IgD-negative memory B cell (primary cell): ENCODE data around the gene ALG11. TPM values are rescaled to one million over a fixed set of nuclear protein-coding genes. Genes with fewer than 3 reads are reported as not detected.

Experiments used
- H3K27ac Mint-ChIP-seq, 3 donors: one replicate each; pipeline ENCODE4 v1.8.0; 2020 to 2022; ENCODE audit warnings: mild to moderate bottlenecking in 3 of 3, mixed read lengths in 3 of 3, moderate library complexity in 1 of 3
- H3K27me3 Mint-ChIP-seq: one replicate; pipeline ENCODE4 v1.8.0; 2021; ENCODE audit warnings: mixed read lengths
- H3K36me3 Mint-ChIP-seq: one replicate; pipeline ENCODE4 v1.8.0; 2020; ENCODE audit warnings: mild to moderate bottlenecking, mixed read lengths
- H3K4me1 Mint-ChIP-seq, 3 donors: one replicate each; pipeline ENCODE4 v1.8.0; 2020 to 2022; ENCODE audit warnings: mixed read lengths in 3 of 3, mild to moderate bottlenecking in 1 of 3
- H3K4me3 Mint-ChIP-seq, 4 donors: one replicate each; pipeline ENCODE4 v1.8.0; 2020 to 2022; ENCODE audit warnings: mild to moderate bottlenecking in 4 of 4, mixed read lengths in 4 of 4, moderate library complexity in 3 of 4
- H3K9me3 Mint-ChIP-seq, 3 donors: one replicate each; pipeline ENCODE4 v1.8.0; 2020 to 2021; ENCODE audit warnings: mixed read lengths in 3 of 3, mild to moderate bottlenecking in 1 of 3
- polyA plus RNA-seq: library from polyadenylated mRNA; unstranded; fragments of 300-500 nt; fragmentation: Illumina TruSeq; gene quantifications from one replicate; pipeline ENCODE4 v1.2.3, GENCODE V29; 2021

ALG11 gene
- polyA plus RNA-seq, 1 donor from 2014 or later = 25.7 TPM

DNA sequence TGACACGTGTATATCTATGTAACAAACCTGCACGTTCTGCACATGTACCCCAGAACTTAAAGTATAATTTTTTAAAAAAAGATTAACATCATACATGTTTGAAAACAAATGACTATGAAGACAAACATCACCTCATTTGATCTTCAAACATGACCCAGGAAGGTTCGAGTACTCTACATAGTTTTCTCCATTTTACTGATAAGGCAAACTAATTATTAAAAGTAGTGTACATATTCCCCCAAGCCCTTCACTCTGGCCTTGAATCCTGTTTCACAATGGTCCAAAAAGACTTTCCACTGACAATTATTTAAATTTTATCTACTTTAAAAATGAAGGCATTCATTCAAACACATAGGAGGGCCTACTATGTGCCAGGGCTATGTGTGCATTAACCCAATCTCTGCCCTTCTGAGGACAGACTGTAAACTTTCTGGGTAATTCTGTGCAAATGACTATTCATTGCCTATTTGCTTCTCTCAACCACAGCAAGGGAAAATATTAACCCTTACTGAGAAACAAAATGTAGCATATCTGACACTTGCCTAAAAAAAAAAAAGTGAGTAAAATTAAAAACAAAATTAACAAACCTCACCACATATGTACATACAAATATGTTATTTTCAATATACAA lies 23.1 kb upstream of the ALG11 start:
- peaks cover 0 to 3% (median 2%) of the 10 kb centered on the region in 3 donors for H3K9me3 Mint-ChIP-seq
- H3K27ac Mint-ChIP-seq = no peak overlapping the region
- H3K4me3 Mint-ChIP-seq = no peak overlapping the region
- H3K27me3 Mint-ChIP-seq = peaks cover 2% of the 10 kb centered on the region
- H3K36me3 Mint-ChIP-seq = no peaks in the 10 kb centered on the region
- no peaks in the 10 kb centered on the region for H3K4me1 Mint-ChIP-seq

DNA sequence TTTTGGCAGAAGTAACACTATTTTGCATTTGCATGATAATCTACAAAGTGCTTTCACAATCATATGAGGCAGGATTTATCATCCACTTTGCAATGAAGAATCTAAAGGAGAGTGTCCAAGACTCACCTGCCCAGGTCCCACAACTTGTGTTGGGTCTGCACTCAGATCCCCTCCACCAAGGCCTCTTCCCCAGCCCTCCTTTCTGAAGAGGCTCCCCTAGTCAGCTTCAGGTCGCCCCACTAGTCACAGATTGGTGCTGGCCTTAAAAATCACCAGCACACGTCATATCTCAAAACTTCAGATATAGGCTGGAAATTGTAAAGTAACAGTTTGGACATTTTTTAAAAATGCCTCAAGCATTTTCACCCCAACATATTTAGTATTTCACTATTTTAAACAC lies 18.5 kb upstream of the ALG11 start:
- Mint-ChIP-seq H3K27me3 (peaks cover 6% of the 10 kb centered on the region), H3K27ac (no peak overlapping the region), H3K9me3 (no peaks in the 10 kb centered on the region), H3K4me3 (no peak overlapping the region), H3K36me3 (no peaks in the 10 kb centered on the region), H3K4me1 (no peaks in the 10 kb centered on the region)

- H3K36me3 Mint-ChIP-seq = no peaks in the 10 kb centered on the region
- peaks cover 14% of the 10 kb centered on the region for H3K27me3 Mint-ChIP-seq
- no peaks in the 10 kb centered on the region for H3K9me3 Mint-ChIP-seq
- no peak overlapping the region for H3K27ac Mint-ChIP-seq
- no peaks in the 10 kb centered on the region for H3K4me1 Mint-ChIP-seq
- no peak overlapping the region for H3K4me3 Mint-ChIP-seq
These were observed 16.3 kb upstream of the ALG11 start for GRCh38 chr13:51995677-51996551.

GRCh38 chr13:51996641-51997040 lies 15.6 kb upstream of the ALG11 start:
- H3K27ac Mint-ChIP-seq = peak overlapping the region in 1 of 3 donors; percentile 28
- no peaks in the 10 kb centered on the region for H3K36me3 Mint-ChIP-seq
- H3K4me1 Mint-ChIP-seq = no peaks in the 10 kb centered on the region
- H3K27me3 Mint-ChIP-seq = peaks cover 14% of the 10 kb centered on the region
- H3K4me3 Mint-ChIP-seq = no peak overlapping the region
- H3K9me3 Mint-ChIP-seq = no peaks in the 10 kb centered on the region

DNA sequence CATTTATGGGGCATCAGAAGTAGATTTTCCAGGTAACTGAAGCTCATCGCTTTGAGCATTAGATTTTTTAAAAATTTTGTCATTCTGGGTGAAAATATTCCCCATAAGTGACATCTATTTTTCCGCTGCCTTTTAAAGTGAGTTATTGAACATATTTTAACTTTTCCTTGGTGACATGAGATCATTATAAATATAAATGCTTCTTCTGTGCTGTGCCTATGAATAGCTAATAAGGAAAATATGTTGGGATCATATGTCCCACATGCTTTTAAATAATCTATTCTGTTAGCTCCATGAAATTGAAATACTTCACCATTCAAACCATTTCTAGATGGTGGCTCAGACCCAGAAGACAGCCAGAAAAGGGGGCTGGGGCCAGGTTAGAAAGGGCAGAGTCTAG lies 15.0 kb upstream of the ALG11 start:
- no peaks in the 10 kb centered on the region for H3K36me3 Mint-ChIP-seq
- no peak overlapping the region for H3K4me3 Mint-ChIP-seq
- no peaks in the 10 kb centered on the region for H3K4me1 Mint-ChIP-seq
- no peak overlapping the region for H3K27ac Mint-ChIP-seq
- no peaks in the 10 kb centered on the region for H3K9me3 Mint-ChIP-seq
- peaks cover 14% of the 10 kb centered on the region for H3K27me3 Mint-ChIP-seq

GRCh38 chr13:51997641-51998330 lies 14.4 kb upstream of the ALG11 start:
- no peak overlapping the region for H3K4me3 Mint-ChIP-seq
- no peaks in the 10 kb centered on the region for H3K36me3 Mint-ChIP-seq
- H3K27me3 Mint-ChIP-seq = peaks cover 14% of the 10 kb centered on the region
- H3K9me3 Mint-ChIP-seq = no peaks in the 10 kb centered on the region
- no peak overlapping the region for H3K27ac Mint-ChIP-seq
- no peaks in the 10 kb centered on the region for H3K4me1 Mint-ChIP-seq

DNA sequence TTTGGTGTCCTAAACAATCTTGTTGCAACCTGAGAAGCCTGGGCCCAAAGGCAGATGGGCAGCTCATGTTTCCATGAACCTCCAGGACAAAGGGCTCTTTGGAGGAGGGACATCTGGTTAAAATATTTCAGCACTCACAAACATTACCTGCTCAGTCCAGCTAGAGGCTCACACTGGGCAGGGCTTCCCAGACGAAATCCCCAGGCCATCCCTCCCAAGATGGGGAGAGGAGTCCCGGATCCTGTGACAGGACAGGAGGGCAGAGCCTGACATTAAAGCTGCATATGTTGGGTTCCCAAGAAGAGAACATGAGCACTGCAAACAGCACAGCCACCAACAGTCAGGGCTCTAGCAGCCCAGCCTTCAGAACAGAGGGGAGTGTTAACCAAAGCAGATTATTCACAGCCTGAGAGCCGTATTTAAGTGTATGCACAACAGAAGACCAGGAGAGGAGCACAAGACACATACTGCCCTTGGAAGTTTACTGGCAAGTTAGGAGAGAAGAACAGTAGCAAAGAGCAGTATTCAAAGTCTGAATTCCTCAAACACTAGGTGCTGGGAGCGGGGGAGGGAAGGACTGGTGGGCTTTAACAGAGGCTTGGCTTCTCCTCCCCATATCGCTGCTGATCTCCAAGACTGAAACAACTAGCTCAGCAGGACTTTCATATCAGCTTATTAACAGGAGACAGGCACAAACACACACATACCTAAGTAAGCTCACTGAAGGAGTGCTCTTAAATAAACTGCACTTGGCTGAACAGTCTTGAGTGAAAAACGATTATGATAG lies 13.3 kb upstream of the ALG11 start:
- no peak overlapping the region for H3K27ac Mint-ChIP-seq
- H3K36me3 Mint-ChIP-seq = no peaks in the 10 kb centered on the region
- no peak overlapping the region for H3K4me3 Mint-ChIP-seq
- H3K4me1 Mint-ChIP-seq = no peaks in the 10 kb centered on the region
- H3K27me3 Mint-ChIP-seq = peaks cover 14% of the 10 kb centered on the region
- no peaks in the 10 kb centered on the region for H3K9me3 Mint-ChIP-seq

DNA sequence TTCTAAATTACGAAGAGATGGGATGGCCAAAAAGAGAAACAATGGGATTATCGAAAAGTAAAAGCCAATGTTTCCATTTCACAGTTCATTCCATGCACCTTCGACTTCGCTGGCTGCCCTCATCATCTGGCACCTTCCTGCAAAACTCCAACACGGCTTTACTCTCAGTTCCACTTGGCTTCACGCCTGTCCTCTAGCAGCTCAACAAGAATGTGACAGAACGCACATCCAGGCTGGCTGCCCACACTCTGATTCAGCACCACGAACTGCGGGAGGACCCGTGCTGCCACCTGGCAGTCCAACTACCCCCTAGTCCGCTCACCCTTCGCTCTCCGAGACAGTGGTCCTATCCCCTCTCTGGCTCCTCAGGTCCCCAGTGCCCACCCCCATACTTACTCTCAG lies 12.7 kb upstream of the ALG11 start:
- Mint-ChIP-seq H3K4me3 (no peak overlapping the region), H3K9me3 (no peaks in the 10 kb centered on the region), H3K27ac (no peak overlapping the region), H3K27me3 (peaks cover 14% of the 10 kb centered on the region), H3K36me3 (no peaks in the 10 kb centered on the region), H3K4me1 (no peaks in the 10 kb centered on the region)

GRCh38 chr13:51999921-52000320 lies 12.3 kb upstream of the ALG11 start:
- H3K27me3 Mint-ChIP-seq = peaks cover 14% of the 10 kb centered on the region

DNA sequence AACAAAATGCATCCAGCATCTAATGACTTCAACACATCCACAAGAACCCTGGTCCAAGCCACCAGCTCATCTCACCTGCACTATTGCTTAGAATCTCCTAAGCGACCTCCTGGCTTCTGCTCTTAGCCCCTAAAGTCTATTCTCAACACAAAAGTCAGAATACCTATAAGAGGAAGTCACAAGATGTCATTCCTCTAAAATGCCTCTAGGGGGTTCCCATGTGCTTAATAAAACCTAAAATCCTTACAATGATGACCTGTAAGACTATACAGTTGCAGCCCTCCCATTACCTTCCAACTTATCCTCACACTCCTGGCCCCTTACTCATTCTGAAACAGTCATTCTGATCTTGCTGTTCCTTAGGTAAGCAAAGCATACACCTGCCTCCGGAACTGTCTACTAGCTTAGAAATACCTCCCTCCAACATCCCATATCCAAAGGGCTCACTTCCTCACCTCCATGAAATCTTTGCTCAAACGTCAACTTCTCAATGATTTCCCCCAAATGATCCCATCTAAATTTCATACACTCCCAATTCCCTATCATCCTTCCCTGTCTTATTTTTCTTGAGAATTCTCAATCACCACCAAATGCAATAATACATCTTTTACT lies 11.0 kb upstream of the ALG11 start:
- Mint-ChIP-seq H3K9me3 (no peaks in the 10 kb centered on the region), H3K27ac (no peak overlapping the region), H3K36me3 (no peaks in the 10 kb centered on the region), H3K4me3 (no peak overlapping the region), H3K4me1 (no peaks in the 10 kb centered on the region), H3K27me3 (peaks cover 14% of the 10 kb centered on the region)

More at GRCh38 chr13:51999921-52000320, 12.3 kb upstream of the ALG11 start:
- H3K9me3 Mint-ChIP-seq = no peaks in the 10 kb centered on the region
- no peak overlapping the region for H3K27ac Mint-ChIP-seq
- no peaks in the 10 kb centered on the region for H3K4me1 Mint-ChIP-seq
- H3K36me3 Mint-ChIP-seq = no peaks in the 10 kb centered on the region
- H3K4me3 Mint-ChIP-seq = no peak overlapping the region

- Mint-ChIP-seq H3K9me3 (no peaks in the 10 kb centered on the region), H3K27me3 (peaks cover 13% of the 10 kb centered on the region), H3K36me3 (no peaks in the 10 kb centered on the region), H3K4me1 (no peaks in the 10 kb centered on the region), H3K27ac (no peak overlapping the region), H3K4me3 (no peak overlapping the region)
These were observed 9.8 kb upstream of the ALG11 start for GRCh38 chr13:52002361-52002760.

DNA sequence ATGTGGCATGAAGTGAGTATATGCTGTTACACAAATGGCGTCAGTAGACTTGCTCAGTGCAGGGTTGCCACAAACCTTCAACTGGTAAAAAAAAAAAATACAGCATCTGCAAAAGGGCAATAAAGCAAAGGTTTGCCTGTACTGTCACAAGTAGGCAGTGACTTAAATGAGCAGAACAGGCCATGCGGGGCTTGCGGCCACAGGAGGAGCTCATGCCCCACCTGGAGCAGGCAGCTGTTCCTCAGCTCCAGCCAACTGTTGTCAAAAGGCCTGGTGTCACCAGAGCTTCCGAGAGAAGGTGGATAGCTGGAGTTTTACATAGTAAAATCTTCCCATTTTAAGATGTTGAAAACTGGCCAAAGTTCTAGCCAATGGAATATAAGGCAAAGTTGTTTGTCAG lies 8.7 kb upstream of the ALG11 start:
- Mint-ChIP-seq H3K27ac (no peak overlapping the region), H3K9me3 (no peaks in the 10 kb centered on the region), H3K4me1 (no peaks in the 10 kb centered on the region), H3K36me3 (no peaks in the 10 kb centered on the region), H3K27me3 (peaks cover 8% of the 10 kb centered on the region), H3K4me3 (no peak overlapping the region)

DNA sequence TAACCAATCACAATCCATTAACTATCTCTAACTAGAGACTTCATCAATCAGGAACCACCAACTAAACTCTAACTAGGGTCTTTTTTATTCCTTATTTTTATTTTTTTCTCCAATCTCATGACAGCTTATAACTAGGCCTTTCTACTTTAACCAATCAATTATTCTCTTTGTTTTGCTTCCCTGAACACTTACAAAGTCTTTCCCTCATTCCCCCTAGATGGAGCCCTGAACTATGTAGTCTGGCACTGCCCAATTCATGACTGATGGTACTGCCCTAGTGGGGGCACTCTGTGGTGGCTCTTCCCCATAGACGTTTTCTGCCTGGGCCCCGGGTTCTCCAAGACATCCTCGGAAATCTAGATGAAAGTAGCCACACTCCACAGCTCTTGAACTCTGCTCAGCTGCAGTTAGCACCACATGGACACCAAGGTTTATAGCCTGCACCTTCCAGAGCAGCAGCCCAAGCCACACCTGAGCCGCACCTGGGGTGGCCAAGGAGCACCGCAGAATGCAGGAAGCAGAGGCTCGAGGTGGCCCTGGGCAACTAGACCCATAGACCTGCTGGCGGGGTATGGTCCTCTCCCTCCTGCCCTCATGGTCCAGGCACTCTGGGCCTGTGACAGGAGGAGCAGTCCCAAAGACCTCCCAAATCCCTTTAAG lies 7.6 kb upstream of the ALG11 start:
- Mint-ChIP-seq H3K9me3 (no peaks in the 10 kb centered on the region), H3K4me3 (no peak overlapping the region), H3K27me3 (peaks cover 4% of the 10 kb centered on the region)

GRCh38 chr13:52005841-52006522 lies 6.2 kb upstream of the ALG11 start:
- Mint-ChIP-seq H3K27ac (no peak overlapping the region), H3K4me3 (no peak overlapping the region), H3K9me3 (no peaks in the 10 kb centered on the region), H3K4me1 (peaks cover 1 to 4% (median 3%) of the 10 kb centered on the region in 3 donors), H3K36me3 (no peaks in the 10 kb centered on the region), H3K27me3 (peaks cover 13% of the 10 kb centered on the region)

More for the DNA sequence above, 7.6 kb upstream of the ALG11 start:
- H3K4me1 Mint-ChIP-seq = no peaks in the 10 kb centered on the region
- no peak overlapping the region for H3K27ac Mint-ChIP-seq
- H3K36me3 Mint-ChIP-seq = no peaks in the 10 kb centered on the region
